Activated CD8-positive, alpha-beta memory T cell treated with anti-CD3 and anti-CD28 coated beads for 1 hour (primary cell): Measurements from ENCODE around the gene ALG8.
"Not testable (repeated sequence)": the region's sequence is repeated elsewhere in the genome, so short reads cannot be mapped to it uniquely, and the experiment has no call there.

Experiments used
- DNase-seq, 2 donors: peaks; one replicate each; pipeline ENCODE4 v3.0.0-alpha.2; 2020; ENCODE audit warnings: low read depth in 1 of 2; ENCODE audit errors: extremely low read depth in 1 of 2

ALG8 gene

GRCh38 chr11:78076733-78077403 is 62.6 kb downstream of the ALG8 start:
- DNase-seq, result no peak

GRCh38 chr11:78074756-78075155 is 64.7 kb downstream of the ALG8 start:
- DNase-seq, result no peak

- no peak for DNase-seq
Measured at GRCh38 chr11:78072455-78072854, 67.0 kb downstream of the ALG8 start.

GRCh38 chr11:78071717-78072116 is 67.7 kb downstream of the ALG8 start:
- DNase-seq, result no peak

DNA sequence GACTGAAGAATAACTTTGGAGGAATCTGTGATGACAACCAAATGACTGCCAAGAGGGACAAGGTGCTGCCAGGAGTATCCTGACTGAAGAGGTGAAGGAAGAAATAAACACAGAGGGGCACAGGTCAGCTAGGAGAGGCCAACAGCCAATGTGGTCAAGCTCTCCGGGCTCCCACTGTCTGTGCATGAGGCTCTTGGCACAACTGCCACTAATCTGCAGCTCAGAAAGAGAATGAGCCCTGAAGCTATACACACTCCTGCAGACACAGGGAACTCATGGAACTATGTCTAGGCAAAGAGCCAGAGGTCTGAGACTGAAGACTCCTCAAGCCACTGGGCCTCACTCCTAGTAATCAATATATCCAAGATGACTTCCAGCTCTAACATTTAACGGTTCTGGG is 68.8 kb downstream of the ALG8 start:
- DNase-seq, result no peak

- no peak for DNase-seq
Measured at GRCh38 chr11:78069465-78069864, 70.0 kb downstream of the ALG8 start.

GRCh38 chr11:78067704-78068103 is 71.7 kb downstream of the ALG8 start:
- no peak for DNase-seq

- no peak for DNase-seq
Measured at GRCh38 chr11:78066471-78066870, 73.0 kb downstream of the ALG8 start.

DNA sequence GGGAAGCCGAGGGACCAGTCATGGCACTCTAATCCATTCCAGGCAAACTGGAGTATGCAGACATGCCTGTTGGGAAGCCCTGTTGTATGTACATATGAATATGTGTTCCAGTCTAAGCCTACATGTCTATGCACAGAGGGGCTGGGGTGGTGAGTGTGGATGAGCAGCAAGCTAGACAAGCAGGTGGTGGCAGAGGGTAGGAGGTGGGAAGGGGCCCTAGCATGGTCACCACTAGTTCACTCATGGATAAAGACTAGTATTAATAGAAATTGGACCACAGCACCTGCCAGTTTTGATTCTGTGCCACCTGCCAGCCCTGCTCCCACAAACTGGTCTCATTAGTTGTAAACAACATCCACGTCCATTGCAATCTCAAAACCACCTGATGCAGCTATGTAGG is 74.2 kb downstream of the ALG8 start:
- DNase-seq, result no peak

GRCh38 chr11:78063440-78064181 is 75.8 kb downstream of the ALG8 start, which contains the start of gene THRSP:
TSS of gene THRSP (plus strand) at chr11:78063861. CDS start at chr11:78063882, 21 bp downstream.
- no peak for DNase-seq

DNA sequence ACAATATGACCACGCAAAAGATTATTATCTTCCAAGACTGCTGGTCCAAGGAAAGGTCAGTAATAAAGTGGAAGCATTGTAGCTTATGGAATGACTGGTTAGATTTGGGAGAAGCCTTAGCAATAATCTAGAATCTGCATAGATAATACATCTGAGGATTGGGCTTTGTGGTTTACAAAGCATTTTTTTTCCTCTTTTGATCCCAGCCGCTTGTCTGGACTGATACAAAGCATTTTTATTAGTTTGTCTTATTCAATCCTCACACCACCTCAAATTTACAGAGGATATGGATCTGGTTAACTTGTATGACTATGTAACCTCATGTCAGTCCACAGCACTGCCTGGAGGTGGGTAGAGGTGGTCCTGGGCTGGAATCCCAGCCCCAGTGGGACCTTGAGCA is 76.8 kb downstream of the ALG8 start:
- no peak for DNase-seq

DNA sequence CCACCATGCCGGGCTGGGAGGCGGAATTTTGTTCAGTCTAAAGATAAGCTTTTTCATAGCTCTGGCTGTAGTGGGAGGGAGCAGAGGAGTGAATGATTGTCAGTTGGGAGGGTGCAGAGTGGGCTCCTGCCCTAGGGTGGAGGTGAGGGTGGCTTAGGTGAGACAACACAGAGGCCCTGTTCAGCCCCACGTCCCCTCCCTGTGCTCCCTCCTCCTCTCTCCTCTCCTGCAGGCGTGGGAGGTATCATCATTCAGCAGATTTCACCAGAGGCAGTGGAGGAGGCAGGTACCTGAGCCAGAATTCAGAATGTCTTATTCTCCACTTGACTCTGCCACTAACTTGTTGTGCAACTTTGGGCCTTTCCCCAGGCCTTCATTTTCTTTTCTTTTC is 77.5 kb downstream of the ALG8 start:
- DNase-seq, result no peak

- no peak for DNase-seq
Measured at GRCh38 chr11:78061088-78061920, 78.1 kb downstream of the ALG8 start.

- DNase-seq, result no peak
Measured at GRCh38 chr11:78060533-78060932, 78.9 kb downstream of the ALG8 start.

GRCh38 chr11:78059749-78060328 is 79.6 kb downstream of the ALG8 start:
- not testable (repeated sequence) for DNase-seq

- no peak for DNase-seq
Measured at GRCh38 chr11:78057462-78058055, 81.9 kb downstream of the ALG8 start.

GRCh38 chr11:78056093-78056492 is 83.3 kb downstream of the ALG8 start:
- no peak for DNase-seq

DNA sequence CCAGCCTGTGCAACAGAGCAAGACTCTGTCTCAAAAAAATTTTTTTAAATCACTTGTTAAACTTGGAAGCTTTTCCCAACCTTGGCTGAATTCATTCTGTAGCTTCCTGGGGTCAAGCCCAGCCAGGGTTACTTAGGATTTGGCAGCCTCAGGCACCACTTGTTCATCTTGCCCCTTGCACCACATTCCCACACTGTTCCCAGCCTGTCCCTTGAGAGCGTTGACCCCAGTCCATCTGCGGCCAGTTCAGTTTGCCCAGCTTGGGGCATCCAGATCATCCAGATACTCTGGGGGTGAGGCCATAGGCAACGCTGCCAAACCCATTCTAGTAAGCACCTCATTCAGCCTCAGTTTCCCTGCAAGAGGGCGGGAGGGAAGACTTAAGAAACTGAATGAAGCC is 84.5 kb downstream of the ALG8 start:
- no peak for DNase-seq

- no peak for DNase-seq
Measured at GRCh38 chr11:78050964-78051831, 88.2 kb downstream of the ALG8 start.
